ENCODE measurements around the gene KRTAP5-4.
A peak's percentile ranks its signal among the peaks of the same experiment; 100 is the strongest.
"Not testable (repeated sequence)": the region's sequence is repeated elsewhere in the genome, so short reads cannot be mapped to it uniquely, and the experiment has no call there.

The KRTAP5-4 gene

DNA sequence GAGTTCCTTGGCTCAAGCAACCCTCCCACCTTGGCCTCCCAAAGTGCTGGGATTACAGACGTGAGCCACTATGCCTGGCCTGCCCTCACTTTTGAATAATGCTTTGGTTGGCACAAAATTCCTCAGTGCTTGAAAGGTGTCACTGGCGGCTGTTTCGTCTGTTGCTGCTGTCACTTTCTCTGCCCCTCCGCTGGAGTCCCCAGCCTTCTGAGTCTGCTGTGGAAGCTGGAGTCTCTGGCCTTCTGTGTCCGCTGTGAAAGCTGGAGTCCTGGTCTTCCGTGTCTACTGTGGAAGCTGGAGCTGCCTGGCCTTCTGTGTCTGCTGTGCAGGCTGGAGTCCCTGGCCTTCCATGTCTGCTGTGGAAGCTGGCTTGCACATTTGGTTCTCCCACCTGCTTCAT, 31.9 kb downstream of the KRTAP5-4 start:
- no peaks in the 10 kb centered on the region for H3K36me3 ChIP-seq (ENCODE audit: control insufficient read depth in 1 of 2, insufficient read depth in 2 of 2, low read length in 2 of 2)
- H3K4me1 ChIP-seq (ENCODE audit: control insufficient read depth in 1 of 2, insufficient read depth in 2 of 2, low read length in 2 of 2): no peaks in the 10 kb centered on the region
- H3K9ac ChIP-seq (ENCODE audit: low read depth in 1 of 2, low read length in 2 of 2): no peak overlapping the region
- H3K27ac ChIP-seq (ENCODE audit: low read depth, low read length): no peak overlapping the region
- no peaks in the 10 kb centered on the region for H3K9me3 ChIP-seq (ENCODE audit: control insufficient read depth in 1 of 2, low read length in 2 of 2)
- peaks cover 0 to 3% of the 10 kb centered on the region in 2 donors for H3K27me3 ChIP-seq (ENCODE audit: control insufficient read depth in 1 of 2, insufficient read depth in 2 of 2, low read length in 2 of 2)
- H3K4me3 ChIP-seq (ENCODE audit: low read depth in 1 of 2, low read length in 2 of 2): no peak overlapping the region

- not testable (repeated sequence) for H3K36me3 ChIP-seq (ENCODE audit: control insufficient read depth in 1 of 2, insufficient read depth in 2 of 2, low read length in 2 of 2); H3K4me3 ChIP-seq (ENCODE audit: low read depth in 1 of 2, low read length in 2 of 2); H3K9ac ChIP-seq (ENCODE audit: low read depth in 1 of 2, low read length in 2 of 2); H3K27me3 ChIP-seq (ENCODE audit: control insufficient read depth in 1 of 2, insufficient read depth in 2 of 2, low read length in 2 of 2); H3K9me3 ChIP-seq (ENCODE audit: control insufficient read depth in 1 of 2, low read length in 2 of 2); H3K27ac ChIP-seq (ENCODE audit: low read depth, low read length); H3K4me1 ChIP-seq (ENCODE audit: control insufficient read depth in 1 of 2, insufficient read depth in 2 of 2, low read length in 2 of 2)
These were observed 32.6 kb downstream of the KRTAP5-4 start for GRCh38 chr11:1589191-1589963.

DNA sequence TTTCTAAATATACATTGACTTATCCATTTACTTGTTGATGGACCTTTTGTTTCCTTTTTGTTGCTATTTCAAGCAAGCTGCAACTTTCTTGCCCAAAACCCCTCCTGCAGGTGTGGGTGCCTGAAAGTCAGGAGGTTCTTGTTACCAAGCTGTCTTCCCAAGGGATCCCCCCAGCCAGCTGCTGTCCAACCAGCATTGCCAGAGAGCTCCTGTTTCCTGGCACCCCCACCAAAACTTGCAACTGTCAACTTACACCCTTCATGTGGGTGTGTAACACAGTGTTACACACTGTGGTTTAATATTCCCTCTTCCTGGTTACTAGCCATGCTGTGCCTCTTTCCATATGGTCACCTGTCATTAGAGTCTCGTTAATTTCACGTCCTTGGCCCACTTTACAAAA, 35.2 kb downstream of the KRTAP5-4 start:
- Histone ChIP-seq H3K4me1 (ENCODE audit: control insufficient read depth in 1 of 2, insufficient read depth in 2 of 2, low read length in 2 of 2) (no peaks in the 10 kb centered on the region), H3K4me3 (ENCODE audit: low read depth in 1 of 2, low read length in 2 of 2) (no peak overlapping the region), H3K9ac (ENCODE audit: low read depth in 1 of 2, low read length in 2 of 2) (no peak overlapping the region), H3K36me3 (ENCODE audit: control insufficient read depth in 1 of 2, insufficient read depth in 2 of 2, low read length in 2 of 2) (no peaks in the 10 kb centered on the region), H3K27me3 (ENCODE audit: control insufficient read depth in 1 of 2, insufficient read depth in 2 of 2, low read length in 2 of 2) (no peaks in the 10 kb centered on the region), H3K9me3 (ENCODE audit: control insufficient read depth in 1 of 2, low read length in 2 of 2) (no peaks in the 10 kb centered on the region), H3K27ac (ENCODE audit: low read depth, low read length) (no peak overlapping the region)

DNA sequence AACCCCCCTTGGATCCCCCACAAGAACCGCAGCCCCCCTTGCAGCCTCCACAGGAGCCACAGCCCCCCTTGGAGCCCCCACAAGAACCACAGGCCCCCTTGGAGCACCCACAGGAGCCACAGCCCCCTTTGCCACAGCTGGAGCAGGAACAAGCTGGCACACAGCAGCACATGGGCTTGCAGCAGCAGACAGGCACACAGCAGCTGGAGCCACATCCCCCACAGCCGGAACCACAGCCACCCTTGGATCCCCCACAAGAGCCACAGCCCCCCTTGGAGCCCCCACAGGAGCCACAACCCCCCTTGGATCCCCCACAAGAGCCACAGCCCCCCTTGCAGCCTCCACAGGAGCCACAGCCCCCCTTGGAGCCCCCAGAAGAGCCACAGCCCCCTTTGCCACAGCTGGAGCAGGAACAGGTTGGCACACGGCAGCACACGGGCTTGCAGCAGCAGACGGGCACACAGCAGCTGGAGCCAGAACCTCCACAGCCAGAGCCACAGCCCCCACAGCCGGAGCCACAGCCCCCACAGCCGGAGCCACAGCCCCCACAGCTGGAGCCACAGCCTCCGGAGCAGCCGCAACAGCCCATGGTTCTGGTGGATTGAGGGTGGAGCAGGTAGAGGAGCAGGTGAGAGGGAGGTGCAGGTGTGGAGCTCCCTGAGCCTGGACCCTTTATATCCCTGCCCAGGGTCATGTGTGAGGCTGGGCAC, 37.1 kb downstream of the KRTAP5-4 start, which contains the start of gene KRTAP5-1:
TSS of gene KRTAP5-1 (minus strand) at position 623 of the 710 bp plus-strand sequence. CDS start at position 589, 34 bp downstream.
- H3K4me1 ChIP-seq (ENCODE audit: control insufficient read depth in 1 of 2, insufficient read depth in 2 of 2, low read length in 2 of 2); H3K9ac ChIP-seq (ENCODE audit: low read depth in 1 of 2, low read length in 2 of 2); H3K27ac ChIP-seq (ENCODE audit: low read depth, low read length); H3K4me3 ChIP-seq (ENCODE audit: low read depth in 1 of 2, low read length in 2 of 2); H3K36me3 ChIP-seq (ENCODE audit: control insufficient read depth in 1 of 2, insufficient read depth in 2 of 2, low read length in 2 of 2); H3K27me3 ChIP-seq (ENCODE audit: control insufficient read depth in 1 of 2, insufficient read depth in 2 of 2, low read length in 2 of 2); H3K9me3 ChIP-seq (ENCODE audit: control insufficient read depth in 1 of 2, low read length in 2 of 2): not testable (repeated sequence)

- not testable (repeated sequence) for H3K9me3 ChIP-seq (ENCODE audit: control insufficient read depth in 1 of 2, low read length in 2 of 2); H3K9ac ChIP-seq (ENCODE audit: low read depth in 1 of 2, low read length in 2 of 2); H3K4me1 ChIP-seq (ENCODE audit: control insufficient read depth in 1 of 2, insufficient read depth in 2 of 2, low read length in 2 of 2); H3K4me3 ChIP-seq (ENCODE audit: low read depth in 1 of 2, low read length in 2 of 2); H3K27ac ChIP-seq (ENCODE audit: low read depth, low read length); H3K27me3 ChIP-seq (ENCODE audit: control insufficient read depth in 1 of 2, insufficient read depth in 2 of 2, low read length in 2 of 2); H3K36me3 ChIP-seq (ENCODE audit: control insufficient read depth in 1 of 2, insufficient read depth in 2 of 2, low read length in 2 of 2)
These were observed 39.0 kb downstream of the KRTAP5-4 start for GRCh38 chr11:1582909-1583308.

GRCh38 chr11:1581976-1582375, 40.0 kb downstream of the KRTAP5-4 start:
- no peak overlapping the region for H3K27ac ChIP-seq (ENCODE audit: low read depth, low read length)
- no peaks in the 10 kb centered on the region for H3K27me3 ChIP-seq (ENCODE audit: control insufficient read depth in 1 of 2, insufficient read depth in 2 of 2, low read length in 2 of 2)
- H3K4me1 ChIP-seq (ENCODE audit: control insufficient read depth in 1 of 2, insufficient read depth in 2 of 2, low read length in 2 of 2): no peaks in the 10 kb centered on the region
- no peaks in the 10 kb centered on the region for H3K36me3 ChIP-seq (ENCODE audit: control insufficient read depth in 1 of 2, insufficient read depth in 2 of 2, low read length in 2 of 2)
- H3K9me3 ChIP-seq (ENCODE audit: control insufficient read depth in 1 of 2, low read length in 2 of 2): peaks cover 8% of the 10 kb centered on the region in 2 donors
- no peak overlapping the region for H3K9ac ChIP-seq (ENCODE audit: low read depth in 1 of 2, low read length in 2 of 2)
- no peak overlapping the region for H3K4me3 ChIP-seq (ENCODE audit: low read depth in 1 of 2, low read length in 2 of 2)

GRCh38 chr11:1576825-1577224, 45.1 kb downstream of the KRTAP5-4 start:
- peaks cover 8% of the 10 kb centered on the region in 2 donors for H3K9me3 ChIP-seq (ENCODE audit: control insufficient read depth in 1 of 2, low read length in 2 of 2)
- H3K27ac ChIP-seq (ENCODE audit: low read depth, low read length): no peak overlapping the region

GRCh38 chr11:1575756-1576155, 46.2 kb downstream of the KRTAP5-4 start:
- H3K4me1 ChIP-seq (ENCODE audit: control insufficient read depth in 1 of 2, insufficient read depth in 2 of 2, low read length in 2 of 2): peaks cover 11 to 22% of the 10 kb centered on the region in 2 donors
- not testable (repeated sequence) for H3K27me3 ChIP-seq (ENCODE audit: control insufficient read depth in 1 of 2, insufficient read depth in 2 of 2, low read length in 2 of 2); H3K4me3 ChIP-seq (ENCODE audit: low read depth in 1 of 2, low read length in 2 of 2); H3K9ac ChIP-seq (ENCODE audit: low read depth in 1 of 2, low read length in 2 of 2); H3K9me3 ChIP-seq (ENCODE audit: control insufficient read depth in 1 of 2, low read length in 2 of 2); H3K36me3 ChIP-seq (ENCODE audit: control insufficient read depth in 1 of 2, insufficient read depth in 2 of 2, low read length in 2 of 2); H3K27ac ChIP-seq (ENCODE audit: low read depth, low read length)

More at GRCh38 chr11:1576825-1577224, 45.1 kb downstream of the KRTAP5-4 start:
- Histone ChIP-seq H3K4me3 (ENCODE audit: low read depth in 1 of 2, low read length in 2 of 2) (no peak overlapping the region), H3K4me1 (ENCODE audit: control insufficient read depth in 1 of 2, insufficient read depth in 2 of 2, low read length in 2 of 2) (peaks cover 9 to 15% of the 10 kb centered on the region in 2 donors), H3K27me3 (ENCODE audit: control insufficient read depth in 1 of 2, insufficient read depth in 2 of 2, low read length in 2 of 2) (peaks cover 0 to 2% of the 10 kb centered on the region in 2 donors), H3K36me3 (ENCODE audit: control insufficient read depth in 1 of 2, insufficient read depth in 2 of 2, low read length in 2 of 2) (no peaks in the 10 kb centered on the region), H3K9ac (ENCODE audit: low read depth in 1 of 2, low read length in 2 of 2) (no peak overlapping the region)

DNA sequence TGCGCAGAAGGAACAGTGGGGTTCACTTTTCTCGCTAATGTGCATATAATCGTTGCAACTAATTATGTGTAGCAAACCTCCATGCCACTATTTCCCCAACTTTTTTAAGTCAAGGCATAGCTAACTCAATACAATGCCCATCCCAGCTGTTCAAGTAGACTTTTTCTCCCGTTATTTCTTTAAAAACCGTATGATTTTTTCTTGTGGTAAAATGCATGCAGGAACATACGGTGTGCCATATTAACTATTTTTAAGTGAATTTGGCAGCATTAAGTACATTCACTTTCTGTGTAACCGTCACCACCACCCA, 47.0 kb downstream of the KRTAP5-4 start:
- Histone ChIP-seq H3K4me3 (ENCODE audit: low read depth in 1 of 2, low read length in 2 of 2) (no peak overlapping the region), H3K4me1 (ENCODE audit: control insufficient read depth in 1 of 2, insufficient read depth in 2 of 2, low read length in 2 of 2) (peaks cover 20 to 24% of the 10 kb centered on the region in 2 donors), H3K36me3 (ENCODE audit: control insufficient read depth in 1 of 2, insufficient read depth in 2 of 2, low read length in 2 of 2) (no peaks in the 10 kb centered on the region), H3K27me3 (ENCODE audit: control insufficient read depth in 1 of 2, insufficient read depth in 2 of 2, low read length in 2 of 2) (peaks cover 0 to 2% of the 10 kb centered on the region in 2 donors), H3K9me3 (ENCODE audit: control insufficient read depth in 1 of 2, low read length in 2 of 2) (peaks cover 8% of the 10 kb centered on the region in 2 donors), H3K27ac (ENCODE audit: low read depth, low read length) (no peak overlapping the region), H3K9ac (ENCODE audit: low read depth in 1 of 2, low read length in 2 of 2) (no peak overlapping the region)

GRCh38 chr11:1574238-1574932, 47.6 kb downstream of the KRTAP5-4 start:
- H3K4me3 ChIP-seq (ENCODE audit: low read depth in 1 of 2, low read length in 2 of 2): peak overlapping the region; percentile 61 to 63
- peak overlapping the region; percentile 55 to 78 for H3K9ac ChIP-seq (ENCODE audit: low read depth in 1 of 2, low read length in 2 of 2)
- H3K9me3 ChIP-seq (ENCODE audit: control insufficient read depth in 1 of 2, low read length in 2 of 2): peaks cover 8% of the 10 kb centered on the region in 2 donors
- peaks cover 0 to 2% of the 10 kb centered on the region in 2 donors for H3K27me3 ChIP-seq (ENCODE audit: control insufficient read depth in 1 of 2, insufficient read depth in 2 of 2, low read length in 2 of 2)
- no peaks in the 10 kb centered on the region for H3K36me3 ChIP-seq (ENCODE audit: control insufficient read depth in 1 of 2, insufficient read depth in 2 of 2, low read length in 2 of 2)
- H3K4me1 ChIP-seq (ENCODE audit: control insufficient read depth in 1 of 2, insufficient read depth in 2 of 2, low read length in 2 of 2): peaks cover 25 to 28% of the 10 kb centered on the region in 2 donors
- H3K27ac ChIP-seq (ENCODE audit: low read depth, low read length): peak overlapping the region; percentile 79

All from duodenal mucosa (tissue), 2 donors.